ENCODE data around the gene ADAMTS7.
"Not testable (repeated sequence)": the region's sequence is repeated elsewhere in the genome, so short reads cannot be mapped to it uniquely, and the experiment has no call there.

Gene ADAMTS7, protein sequence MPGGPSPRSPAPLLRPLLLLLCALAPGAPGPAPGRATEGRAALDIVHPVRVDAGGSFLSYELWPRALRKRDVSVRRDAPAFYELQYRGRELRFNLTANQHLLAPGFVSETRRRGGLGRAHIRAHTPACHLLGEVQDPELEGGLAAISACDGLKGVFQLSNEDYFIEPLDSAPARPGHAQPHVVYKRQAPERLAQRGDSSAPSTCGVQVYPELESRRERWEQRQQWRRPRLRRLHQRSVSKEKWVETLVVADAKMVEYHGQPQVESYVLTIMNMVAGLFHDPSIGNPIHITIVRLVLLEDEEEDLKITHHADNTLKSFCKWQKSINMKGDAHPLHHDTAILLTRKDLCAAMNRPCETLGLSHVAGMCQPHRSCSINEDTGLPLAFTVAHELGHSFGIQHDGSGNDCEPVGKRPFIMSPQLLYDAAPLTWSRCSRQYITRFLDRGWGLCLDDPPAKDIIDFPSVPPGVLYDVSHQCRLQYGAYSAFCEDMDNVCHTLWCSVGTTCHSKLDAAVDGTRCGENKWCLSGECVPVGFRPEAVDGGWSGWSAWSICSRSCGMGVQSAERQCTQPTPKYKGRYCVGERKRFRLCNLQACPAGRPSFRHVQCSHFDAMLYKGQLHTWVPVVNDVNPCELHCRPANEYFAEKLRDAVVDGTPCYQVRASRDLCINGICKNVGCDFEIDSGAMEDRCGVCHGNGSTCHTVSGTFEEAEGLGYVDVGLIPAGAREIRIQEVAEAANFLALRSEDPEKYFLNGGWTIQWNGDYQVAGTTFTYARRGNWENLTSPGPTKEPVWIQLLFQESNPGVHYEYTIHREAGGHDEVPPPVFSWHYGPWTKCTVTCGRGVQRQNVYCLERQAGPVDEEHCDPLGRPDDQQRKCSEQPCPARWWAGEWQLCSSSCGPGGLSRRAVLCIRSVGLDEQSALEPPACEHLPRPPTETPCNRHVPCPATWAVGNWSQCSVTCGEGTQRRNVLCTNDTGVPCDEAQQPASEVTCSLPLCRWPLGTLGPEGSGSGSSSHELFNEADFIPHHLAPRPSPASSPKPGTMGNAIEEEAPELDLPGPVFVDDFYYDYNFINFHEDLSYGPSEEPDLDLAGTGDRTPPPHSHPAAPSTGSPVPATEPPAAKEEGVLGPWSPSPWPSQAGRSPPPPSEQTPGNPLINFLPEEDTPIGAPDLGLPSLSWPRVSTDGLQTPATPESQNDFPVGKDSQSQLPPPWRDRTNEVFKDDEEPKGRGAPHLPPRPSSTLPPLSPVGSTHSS (N-terminal part only)

DNA sequence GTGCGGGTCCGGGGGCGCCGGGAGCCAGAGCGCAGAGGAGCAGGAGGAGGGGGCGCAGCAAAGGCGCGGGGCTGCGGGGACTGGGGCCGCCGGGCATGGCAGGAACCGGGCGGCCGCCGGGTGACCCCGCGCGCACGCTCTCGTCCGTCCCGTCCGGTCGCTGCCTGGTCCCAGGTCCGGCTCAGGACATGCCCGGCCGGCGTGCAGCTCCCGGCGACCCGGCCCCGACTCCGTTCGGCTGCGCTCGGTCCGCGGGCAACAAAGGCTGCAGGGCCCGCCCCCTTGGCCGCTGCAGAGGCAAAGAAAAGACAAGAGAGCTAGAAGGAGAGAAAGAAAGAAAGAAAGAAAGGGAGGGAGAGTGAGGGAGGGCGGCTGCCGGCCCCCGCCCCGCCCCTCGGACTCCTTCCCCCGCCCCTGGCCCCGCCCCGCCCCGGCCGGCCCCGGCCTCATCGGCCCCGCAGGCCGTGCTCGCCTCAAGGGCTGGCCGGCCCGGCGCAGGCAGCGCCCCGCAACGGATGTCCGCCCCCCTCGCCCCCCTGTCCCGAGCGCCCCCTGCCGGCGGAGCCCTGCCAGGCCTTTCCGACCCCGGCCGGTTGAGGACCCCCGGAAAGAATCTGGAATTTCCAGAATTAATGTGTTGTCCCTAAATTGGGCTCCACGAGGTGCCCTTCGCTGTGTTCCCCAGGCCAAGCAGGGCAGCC is at the start of gene ADAMTS7:
ADAMTS7 (minus strand) TSS at position 341 of the 701 bp plus-strand sequence; CDS start at position 97, 244 bp downstream.
- no peak for DNase-seq

DNA sequence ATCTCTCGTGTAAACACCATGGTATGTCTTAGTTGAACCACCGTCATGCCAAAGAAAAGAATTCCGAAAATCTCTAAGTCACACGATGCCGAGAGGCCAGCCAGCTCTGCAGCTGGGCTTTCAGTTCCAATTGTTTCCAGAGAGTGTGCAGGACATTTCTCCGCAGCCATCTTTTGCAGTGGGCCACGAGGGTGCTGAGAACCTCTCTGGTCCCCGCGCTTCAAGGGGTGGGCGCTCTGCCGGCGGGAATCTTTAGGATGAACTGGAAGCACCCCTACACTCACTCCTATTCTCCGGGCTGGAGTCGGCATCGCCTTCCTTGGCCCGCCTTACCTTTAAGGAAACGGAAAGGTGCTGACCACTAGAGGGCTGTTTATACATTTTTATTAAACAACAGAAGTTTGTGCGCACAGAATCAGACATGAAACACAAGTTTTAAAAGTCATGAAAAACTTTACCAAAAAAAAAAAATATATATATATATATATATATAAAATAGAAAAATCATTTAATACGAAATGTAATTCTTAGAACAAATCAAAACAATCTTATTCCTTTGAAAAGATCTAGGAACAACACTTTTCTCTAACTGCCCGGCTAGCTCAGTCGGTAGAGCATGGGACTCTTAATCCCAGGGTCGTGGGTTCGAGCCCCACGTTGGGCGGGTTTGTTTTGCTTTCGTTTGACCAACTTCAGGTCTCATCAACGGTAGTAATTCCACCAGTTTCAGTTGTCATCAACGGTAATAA is 48.9 kb upstream of the ADAMTS7 start:
- DNase-seq: peak; percentile 68

DNA sequence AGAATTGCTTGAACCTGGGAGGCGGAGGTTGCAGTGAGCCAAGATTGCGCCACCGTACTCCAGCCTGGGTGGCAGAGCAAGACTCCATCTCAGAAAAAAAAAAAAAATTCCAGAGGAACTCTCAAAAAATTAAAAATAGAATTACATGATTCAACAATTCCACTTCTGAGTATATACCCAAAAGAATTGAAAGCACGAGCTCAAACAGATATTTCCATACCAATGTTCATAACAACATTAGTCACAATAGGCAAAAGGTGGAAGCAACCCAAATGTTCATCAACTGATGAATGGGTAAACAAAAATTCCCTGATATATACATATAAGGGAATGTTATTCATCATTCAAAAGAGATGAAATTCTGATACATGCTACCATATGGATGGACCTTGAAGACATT is 44.5 kb upstream of the ADAMTS7 start:
- no peak for DNase-seq

DNA sequence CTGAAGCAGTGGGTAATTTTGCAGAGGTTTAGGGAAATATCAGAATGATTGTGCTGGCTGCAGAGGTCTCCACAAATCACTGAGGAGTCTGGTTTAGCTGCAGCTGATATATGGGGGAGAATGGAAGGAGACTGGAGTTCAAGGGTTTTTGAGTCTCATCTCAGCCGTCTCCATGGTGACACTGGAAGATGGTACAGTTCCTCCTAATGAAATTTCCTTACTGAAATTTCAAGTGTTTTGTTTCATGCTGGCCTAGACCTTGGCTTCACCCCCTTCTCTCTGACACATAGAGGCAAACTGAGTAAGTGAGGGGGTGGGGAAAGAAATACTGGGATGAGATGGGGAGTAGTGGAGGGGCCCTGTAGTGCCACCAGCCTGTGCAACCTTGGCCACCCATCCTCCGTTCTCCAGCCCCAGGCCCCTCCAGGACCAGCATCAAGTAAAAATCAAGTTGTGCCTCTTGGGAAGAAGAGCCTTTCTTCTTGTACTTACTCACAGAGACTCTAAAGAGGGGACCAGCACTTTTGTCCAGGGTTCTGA is 43.6 kb upstream of the ADAMTS7 start:
- DNase-seq: no peak

DNA sequence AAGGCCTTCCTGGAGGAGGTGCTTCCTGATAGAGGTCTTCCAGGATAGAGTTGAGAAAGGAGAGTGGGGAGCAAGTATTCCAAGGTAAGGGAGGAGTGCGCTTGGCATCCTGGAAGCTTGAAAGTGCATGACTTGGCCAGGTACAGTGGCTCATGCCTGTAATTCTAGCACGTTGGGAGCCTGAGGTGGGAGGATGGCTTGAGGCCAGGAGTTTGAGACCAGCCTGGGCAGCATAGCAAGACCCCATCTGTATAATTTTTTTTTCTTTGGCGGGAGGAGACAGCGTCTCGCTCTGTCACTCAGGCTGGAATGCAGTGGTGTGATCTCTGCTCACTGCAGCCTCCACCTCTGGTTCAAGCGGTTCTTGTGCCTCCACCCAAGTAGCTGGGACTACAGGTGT is 42.2 kb upstream of the ADAMTS7 start:
- no peak for DNase-seq

DNA sequence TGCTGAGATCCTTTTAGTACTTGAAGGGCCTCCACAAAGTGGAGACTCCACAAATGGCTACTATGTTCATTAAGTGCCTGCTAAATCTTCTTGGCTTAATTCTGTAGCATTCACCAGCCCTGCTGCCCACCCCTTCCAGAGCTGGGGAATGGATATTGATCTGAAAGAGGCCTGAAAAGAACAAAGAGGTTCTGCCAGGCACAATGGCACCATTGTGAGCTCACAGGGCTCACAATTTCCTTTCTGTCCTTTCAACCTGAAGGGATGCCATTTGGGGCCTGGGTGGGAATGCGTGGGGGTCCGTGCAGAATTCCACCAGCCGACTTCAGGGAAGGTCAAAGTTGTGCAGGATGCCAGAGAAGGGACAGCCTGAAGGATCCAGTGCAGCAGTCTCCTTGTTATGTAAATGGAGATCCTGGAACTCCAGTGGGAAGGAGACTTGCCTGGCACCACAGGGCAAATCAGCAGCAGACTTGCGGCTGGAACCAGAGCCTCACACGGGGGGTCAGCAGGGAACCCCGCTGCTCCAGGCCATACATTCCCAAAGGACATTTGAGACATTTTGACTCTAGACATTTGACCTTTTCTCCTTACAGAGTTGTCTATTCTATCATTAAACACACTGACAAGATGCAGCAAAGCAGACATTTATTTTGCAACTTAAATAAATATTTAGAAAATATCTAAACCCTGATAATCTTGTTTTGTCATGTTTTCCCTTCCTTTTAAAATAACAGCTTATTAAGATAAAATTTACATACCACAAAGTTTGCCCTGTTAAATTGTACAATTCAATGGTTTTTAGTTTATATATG is 39.9 kb upstream of the ADAMTS7 start:
- DNase-seq: no peak

DNA sequence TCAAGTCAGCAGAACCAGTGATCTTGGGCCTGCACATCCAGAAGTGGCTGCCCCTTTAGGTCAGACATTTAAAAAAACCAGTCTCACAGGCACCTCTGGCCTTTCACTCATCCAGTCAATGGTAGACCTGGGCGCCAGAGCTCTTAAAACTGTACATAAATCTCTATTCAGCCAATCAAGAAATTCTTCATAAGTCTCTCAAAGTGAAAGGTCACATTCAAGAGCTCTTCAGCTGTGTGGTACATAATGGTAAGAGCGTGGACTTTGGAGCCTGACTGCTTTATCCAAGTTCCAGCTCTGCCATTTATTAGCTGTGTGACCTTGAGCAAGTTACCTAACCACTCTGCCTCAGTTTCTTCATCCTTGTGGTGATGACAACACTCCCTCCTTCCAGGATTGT is 39.1 kb upstream of the ADAMTS7 start:
- DNase-seq: no peak

DNA sequence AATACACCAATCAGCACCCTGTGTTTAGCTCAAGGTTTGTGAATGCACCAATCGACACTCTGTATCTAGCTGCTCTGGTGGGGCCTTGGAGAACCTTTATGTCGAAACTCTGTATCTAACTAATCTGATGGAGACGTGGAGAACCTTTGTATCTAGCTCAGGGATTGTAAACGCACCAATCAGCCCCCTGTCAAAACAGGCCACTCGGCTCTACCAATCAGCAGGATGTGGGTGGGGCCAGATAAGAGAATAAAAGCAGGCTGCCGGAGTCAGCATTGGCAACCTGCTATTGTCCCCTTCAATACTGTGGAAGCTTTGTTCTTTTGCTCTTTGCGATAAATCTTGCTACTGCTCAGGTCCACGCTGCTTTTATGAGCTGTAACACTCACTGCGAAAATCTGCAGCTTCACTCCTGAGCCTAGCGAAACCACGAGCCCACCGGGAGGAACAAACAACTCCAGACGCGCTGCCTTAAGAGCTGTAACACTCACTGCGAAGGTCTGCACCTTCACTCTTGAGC is 36.2 kb upstream of the ADAMTS7 start:
- not testable (repeated sequence) for DNase-seq

DNA sequence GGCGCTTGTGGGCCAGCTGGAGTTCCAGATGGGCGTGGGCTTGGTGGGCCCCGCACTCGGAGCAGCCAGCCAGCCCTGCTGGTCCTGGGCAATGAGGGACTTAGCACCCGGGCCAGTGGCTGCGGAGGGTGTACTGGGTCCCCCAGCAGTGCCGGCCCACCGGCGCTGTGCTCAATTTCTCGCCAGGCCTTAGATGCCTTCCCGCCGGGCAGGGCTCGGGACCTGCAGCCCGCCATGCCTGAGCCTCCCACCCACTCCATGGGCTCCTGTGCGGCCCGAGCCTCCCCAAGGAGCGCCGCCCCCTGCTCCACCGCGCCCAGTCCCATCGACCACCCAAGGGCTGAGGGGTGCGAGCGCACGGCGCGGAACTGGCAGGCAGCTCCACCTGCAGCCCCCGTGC is 35.6 kb upstream of the ADAMTS7 start:
- not testable (repeated sequence) for DNase-seq

DNA sequence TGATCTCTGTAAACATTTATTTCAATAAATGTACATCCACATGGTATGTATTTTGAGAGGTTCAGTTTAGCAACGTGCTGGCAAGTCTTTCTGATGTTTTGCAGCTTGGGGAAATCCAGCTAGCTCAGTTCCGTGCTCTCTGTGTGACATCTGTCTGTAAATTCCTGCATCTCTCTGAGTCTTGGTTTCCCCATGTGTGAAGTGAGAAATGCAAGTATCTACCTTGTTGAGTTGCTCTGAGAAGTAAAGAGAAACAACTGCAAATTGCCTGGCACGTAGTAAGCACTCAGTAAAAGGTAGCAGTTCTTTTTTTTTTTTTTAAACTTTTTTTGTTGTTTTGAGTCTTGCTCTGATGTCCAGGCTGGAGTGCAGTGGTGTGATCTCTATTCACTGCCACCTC is 31.3 kb upstream of the ADAMTS7 start:
- DNase-seq: no peak

DNA sequence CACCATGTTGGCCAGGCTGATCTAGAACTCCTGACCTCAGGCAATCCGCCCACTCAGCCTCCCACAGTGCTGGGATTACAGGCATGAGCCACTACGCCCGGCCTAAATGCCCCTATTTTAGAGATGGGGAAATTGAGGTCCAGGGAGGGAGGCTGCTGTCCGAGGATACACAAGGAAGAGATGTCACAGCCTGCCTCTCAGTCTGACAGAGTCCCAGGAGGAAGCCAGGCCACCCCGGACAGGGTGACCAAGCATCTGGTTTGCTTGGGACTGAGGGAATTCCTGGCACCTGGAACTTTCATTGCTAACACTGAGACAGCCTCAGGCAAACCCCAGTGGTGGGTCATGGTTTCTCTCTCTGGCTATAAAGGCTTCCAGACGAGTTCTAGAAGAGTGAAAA is 30.6 kb upstream of the ADAMTS7 start:
- no peak for DNase-seq

DNA sequence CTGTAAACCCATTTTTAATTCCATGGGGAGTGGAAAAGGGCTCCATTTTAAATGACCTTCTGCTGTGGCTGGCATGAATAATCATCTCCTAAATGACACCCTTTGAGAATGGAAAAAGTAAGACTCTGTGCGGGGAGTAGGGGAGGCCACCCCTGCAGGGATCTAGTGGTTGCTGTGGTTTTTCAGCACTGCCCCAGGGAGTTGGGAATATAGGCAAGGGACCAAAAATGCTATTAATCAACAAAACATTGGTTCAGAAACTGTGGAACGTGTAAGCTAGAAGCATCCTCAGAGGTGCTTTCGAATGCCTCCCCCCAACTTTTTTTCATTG is 30.1 kb upstream of the ADAMTS7 start:
- DNase-seq: no peak

DNA sequence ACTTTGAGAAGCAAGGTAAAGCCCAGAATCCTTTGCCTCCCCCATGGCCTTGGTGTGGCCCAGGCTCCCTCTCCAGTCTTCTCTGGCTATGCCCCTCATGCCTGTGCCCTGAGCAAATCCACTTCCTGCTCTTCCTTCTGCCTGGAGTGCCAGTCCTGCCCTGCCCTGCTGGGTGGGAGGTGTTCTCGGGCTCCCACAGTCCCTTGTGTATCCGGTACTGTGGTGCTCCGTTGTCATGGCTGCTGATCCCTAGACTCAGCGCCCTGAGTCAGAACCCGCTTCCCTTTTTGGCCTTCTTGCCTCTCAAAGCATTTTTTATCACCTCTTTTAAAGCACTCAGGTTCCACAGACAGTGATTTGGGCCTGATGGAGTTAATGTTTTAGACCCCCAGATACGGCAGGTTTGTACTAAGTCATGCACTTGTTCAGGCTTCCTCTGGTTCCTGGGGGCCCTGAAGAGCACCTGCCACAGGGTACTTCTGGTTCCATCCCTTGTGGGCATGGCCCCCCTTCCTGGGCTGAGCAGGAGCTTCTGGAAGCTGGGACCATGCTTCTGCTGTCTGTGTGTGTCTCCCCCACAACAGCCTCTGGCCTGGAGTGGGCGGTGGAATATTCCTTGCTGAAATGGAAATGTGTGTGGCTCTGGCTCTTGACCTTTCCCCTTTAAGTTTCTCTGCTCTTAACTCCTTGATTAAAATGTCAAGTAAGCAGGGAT is 29.6 kb upstream of the ADAMTS7 start:
- DNase-seq: no peak

DNA sequence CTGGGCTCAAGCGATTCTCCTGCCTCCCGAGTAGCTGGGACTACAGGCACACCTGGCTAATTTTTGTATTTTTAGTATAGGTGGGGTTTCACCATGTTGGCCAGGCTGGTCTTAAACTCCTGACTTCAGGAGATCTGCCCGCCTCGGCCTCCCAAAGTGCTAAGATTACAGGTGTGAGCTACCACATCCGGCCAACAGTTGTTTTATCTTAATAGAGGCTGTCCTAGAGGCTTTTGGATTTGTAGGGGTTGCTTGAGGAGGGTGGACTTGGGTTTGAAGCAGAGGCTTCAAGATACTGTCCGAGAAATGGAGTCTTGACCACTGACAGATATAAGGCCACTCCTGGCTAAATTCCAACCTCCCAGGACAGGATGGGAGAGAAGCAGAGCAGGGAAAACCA is 27.9 kb upstream of the ADAMTS7 start:
- not testable (repeated sequence) for DNase-seq

DNA sequence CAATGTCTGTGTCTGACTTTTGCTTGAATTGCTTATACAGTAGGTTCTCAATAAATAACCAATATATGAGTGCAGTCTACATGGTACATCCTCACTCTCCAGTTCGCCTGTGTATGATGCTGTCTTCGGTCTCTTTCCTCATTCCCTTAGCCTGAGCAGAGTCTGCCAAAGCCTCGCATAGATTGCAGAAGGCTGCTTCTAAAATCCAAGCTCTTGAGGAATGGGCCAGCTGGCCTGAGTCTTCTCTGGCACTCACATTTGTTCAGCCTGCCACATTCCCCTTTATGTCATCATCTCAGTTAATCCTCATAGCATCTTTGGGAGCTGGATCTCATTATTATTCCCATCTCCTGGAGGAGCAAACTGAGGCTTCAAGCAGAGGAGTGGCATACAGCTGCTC is 27.2 kb upstream of the ADAMTS7 start:
- no peak for DNase-seq

DNA sequence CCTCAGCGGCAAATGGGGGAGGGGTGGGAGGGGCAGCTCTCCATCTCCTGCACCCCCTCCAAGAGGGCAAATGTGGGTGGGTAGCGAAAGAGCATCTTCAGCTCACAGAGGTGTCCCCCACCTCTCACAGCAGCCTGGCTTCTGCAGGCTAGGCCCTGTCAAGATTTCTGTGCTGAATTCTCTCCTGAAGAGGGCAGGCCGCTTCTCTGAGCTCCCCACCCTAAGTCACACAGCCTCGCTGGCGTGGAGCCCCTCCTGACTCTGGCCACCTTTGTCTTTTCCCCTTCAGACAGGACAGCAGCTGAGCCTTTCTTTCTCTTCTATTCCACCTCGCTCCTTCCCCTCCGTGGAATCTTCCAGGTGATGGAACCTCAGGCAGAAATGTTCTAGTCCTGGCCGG is 26.3 kb upstream of the ADAMTS7 start:
- no peak for DNase-seq

DNA sequence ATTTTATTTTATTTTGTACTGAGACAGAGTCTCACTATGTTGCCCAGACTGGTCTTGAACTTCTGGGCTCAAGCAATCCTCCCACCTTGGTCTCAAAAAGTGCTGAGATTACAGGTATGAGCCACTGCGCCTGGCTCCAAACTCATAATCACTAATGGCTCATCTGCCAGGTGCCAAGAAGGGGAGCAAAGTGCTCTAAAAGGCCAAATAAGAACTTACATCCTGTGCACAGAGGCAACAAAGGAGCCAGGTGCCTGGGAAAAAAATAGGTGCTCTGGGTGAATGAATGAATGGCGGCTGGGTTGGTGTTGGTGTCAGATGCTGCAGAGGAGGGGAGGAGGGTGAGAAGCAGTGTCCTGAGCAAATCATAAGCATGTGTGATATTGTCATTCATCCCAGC is 25.9 kb upstream of the ADAMTS7 start:
- no peak for DNase-seq

DNA sequence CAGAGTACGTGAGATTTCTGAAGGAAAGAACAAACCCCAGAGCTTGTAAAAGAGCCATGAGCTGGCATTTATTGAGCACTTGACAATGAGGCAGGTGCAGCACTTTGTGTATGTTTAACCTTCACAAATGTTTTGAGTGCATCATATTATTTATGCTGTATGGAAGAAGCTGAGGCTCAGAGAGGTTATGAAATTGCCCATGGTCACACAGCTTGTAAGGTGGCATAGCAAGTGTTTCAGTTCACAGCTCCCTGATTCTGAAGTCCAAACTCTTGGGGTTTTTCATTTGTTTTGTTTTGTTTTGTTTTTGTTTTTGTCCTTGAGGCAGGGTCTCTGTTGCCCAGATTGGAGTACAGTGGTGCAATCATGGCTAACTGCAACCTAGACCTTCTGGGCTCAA is 25.1 kb upstream of the ADAMTS7 start:
- DNase-seq: no peak

DNA sequence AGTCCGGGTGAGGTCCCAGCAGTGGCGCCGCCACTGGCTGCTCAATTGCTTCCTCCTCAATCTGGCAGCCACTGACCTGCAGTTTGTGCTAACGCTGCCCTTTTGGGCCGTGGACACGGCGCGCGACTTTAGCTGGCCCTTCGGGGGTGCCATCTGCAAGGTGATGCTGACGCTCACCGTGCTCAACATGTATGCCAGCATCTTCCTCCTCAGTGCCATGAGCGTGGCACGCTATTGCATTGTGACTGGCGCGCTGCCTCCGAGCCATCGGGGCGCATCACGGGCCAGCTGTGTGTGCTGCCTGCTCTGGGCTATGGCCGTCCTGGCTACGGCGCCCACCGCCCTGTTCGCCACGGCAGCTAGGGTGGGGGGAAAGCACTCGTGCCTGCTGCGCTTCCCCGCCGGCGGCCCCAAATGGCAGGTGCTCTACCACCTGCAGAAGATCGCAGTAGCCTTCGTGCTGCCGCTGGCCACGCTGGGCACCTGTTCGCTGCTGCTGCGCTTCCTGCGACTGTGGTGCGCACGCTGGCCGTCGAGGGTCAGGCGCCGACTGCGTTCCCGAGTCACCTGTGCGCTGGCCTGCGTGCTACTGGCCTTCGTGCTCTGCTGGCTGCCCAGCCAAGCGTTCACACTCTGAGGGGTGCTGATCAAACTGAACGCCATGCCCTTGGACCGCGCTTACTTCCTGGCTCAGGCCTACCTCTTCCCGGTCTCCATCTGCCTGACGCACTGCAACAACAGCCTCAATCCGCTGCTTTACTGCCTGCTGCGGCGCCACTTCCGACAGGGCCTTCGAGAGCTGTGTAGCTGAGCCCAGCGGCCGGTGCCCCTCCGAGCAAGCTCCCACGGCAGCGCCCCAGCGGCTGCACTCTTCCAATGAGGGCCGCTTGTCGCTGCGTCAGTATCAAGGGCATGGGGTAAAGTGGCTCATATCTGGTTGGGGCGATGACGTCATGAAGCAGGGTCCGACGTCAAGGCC is 20.3 kb upstream of the ADAMTS7 start:
- no peak for DNase-seq

Data from COR-L47 (cell line).